ENCODE data around the gene MYO1E.

- no peak for TF ChIP-seq POLR2AphosphoS5 (IDR thresholded peaks at IDR 0.05; ENCODE audit: low read depth, low read length)
- no peak for TF ChIP-seq POLR2A (IDR thresholded peaks at IDR 0.05; ENCODE audit: low read depth, low read length)
Measured at GRCh38 chr15:59407946-59408345, 35.3 kb upstream of the MYO1E start.
